Epithelial cell of proximal tubule (primary cell): Measurements from ENCODE around the gene ESPNL. TPM values are rescaled to one million over a fixed set of nuclear protein-coding genes. Genes with fewer than 3 reads are reported as not detected.
A peak's percentile ranks its signal among the peaks of the same experiment; 100 is the strongest.
"Not testable (repeated sequence)": the region's sequence is repeated elsewhere in the genome, so short reads cannot be mapped to it uniquely, and the experiment has no call there.

ENCODE experiments used
- DNase-seq: peaks from one replicate; pipeline ENCODE4 v3.0.0-alpha.2; 2011; ENCODE audit warnings: low read depth
- H3K4me3 ChIP-seq: 2 replicates; pipeline ENCODE4 v1.5.1; 2011; ENCODE audit warnings: low read depth, mild to moderate bottlenecking, low read length
- total RNA-seq: library from RNA; depleted of rRNA; stranded (reverse); fragments of >200 nt; gene quantifications from 2 replicates; pipeline ENCODE4 v1.2.3, GENCODE V29; 2015
- TF ChIP-seq, protein P1 (sequence below): conservative IDR thresholded peaks from 2 replicates; pipeline ENCODE4 v1.5.1; 2012; ENCODE audit warnings: low read depth, mild to moderate bottlenecking, low read length

ESPNL gene
- total RNA-seq, result 0.14 and 2.7 TPM in 2 replicates

DNA sequence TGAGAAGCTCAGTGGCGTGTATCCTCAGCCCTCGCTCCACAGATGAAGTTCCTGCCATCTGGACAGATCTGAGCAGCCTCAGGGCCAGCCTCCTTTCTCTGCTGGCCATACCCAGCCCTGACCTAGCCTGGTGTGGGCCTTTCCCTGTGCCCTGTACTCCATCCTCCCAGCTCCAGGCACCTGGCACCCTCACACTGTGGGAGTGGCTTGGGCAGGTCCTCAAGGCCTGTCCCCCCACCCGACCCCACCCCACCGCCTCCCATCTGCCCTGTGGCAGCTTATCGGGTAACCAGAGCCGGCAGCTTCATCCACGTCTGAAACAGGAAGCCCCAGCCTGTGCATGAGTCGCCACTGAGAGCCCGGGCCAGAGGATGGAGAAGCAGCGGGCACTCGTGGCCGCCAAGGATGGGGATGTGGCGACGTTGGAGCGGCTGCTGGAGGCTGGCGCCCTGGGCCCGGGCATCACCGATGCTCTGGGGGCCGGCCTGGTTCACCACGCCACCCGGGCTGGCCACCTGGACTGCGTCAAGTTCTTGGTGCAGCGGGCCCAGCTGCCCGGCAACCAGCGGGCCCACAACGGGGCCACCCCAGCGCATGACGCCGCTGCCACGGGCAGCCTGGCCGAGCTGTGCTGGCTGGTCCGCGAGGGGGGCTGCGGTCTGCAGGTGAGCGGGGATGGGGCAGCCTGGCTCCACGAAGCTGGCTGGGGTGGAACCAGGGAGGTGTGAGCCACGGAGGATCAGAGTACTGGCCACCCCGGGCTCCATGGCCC is at the start of gene ESPNL:
Gene ESPNL, plus strand, starts transcription at position 292 of the 772 bp plus-strand sequence. Its CDS starts 80 bp downstream, at position 372.
- DNase-seq, result no peak
- TF ChIP-seq, protein P1, sequence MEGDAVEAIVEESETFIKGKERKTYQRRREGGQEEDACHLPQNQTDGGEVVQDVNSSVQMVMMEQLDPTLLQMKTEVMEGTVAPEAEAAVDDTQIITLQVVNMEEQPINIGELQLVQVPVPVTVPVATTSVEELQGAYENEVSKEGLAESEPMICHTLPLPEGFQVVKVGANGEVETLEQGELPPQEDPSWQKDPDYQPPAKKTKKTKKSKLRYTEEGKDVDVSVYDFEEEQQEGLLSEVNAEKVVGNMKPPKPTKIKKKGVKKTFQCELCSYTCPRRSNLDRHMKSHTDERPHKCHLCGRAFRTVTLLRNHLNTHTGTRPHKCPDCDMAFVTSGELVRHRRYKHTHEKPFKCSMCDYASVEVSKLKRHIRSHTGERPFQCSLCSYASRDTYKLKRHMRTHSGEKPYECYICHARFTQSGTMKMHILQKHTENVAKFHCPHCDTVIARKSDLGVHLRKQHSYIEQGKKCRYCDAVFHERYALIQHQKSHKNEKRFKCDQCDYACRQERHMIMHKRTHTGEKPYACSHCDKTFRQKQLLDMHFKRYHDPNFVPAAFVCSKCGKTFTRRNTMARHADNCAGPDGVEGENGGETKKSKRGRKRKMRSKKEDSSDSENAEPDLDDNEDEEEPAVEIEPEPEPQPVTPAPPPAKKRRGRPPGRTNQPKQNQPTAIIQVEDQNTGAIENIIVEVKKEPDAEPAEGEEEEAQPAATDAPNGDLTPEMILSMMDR, result no peak

GRCh38 chr2:238053191-238053776 is 46.9 kb upstream of the ESPNL start:
- no peak overlapping the region for H3K4me3 ChIP-seq
- TF ChIP-seq, protein P1, result no peak
- DNase-seq, result no peak

More for the DNA sequence above, at the start of gene ESPNL:
- no peak within 1 kb of the TSS for H3K4me3 ChIP-seq

GRCh38 chr2:238055841-238056240 is 44.3 kb upstream of the ESPNL start:
- no peak for DNase-seq
- no peak overlapping the region for H3K4me3 ChIP-seq
- TF ChIP-seq, protein P1, result no peak

GRCh38 chr2:238057696-238058575 is 42.2 kb upstream of the ESPNL start:
- not testable (repeated sequence) for DNase-seq, H3K4me3 ChIP-seq

DNA sequence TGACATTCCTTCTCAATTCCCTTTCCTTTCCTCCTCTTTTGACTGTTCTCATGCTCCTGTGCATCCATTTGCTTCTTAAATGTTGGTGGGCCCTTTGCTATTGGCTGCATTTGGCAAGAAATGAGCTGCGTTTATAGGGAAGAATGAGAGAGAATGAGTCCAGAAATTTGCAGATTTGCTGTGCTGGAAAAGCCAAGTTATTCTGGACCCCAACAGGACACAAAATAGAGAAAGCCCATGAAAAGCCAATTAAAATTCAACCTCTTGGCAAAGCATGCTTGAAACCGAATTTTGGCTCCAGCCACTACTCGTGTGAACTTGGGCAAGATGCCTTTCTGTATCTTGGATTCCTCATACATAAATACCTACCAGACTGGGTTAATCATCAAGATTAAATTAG is 40.6 kb upstream of the ESPNL start:
- DNase-seq, result no peak
- TF ChIP-seq, protein P1, result no peak
- H3K4me3 ChIP-seq, result peak overlapping the region; percentile 63

GRCh38 chr2:238060096-238060541 is 40.0 kb upstream of the ESPNL start:
- DNase-seq, result no peak
- peak overlapping the region; percentile 63 for H3K4me3 ChIP-seq
- TF ChIP-seq, protein P1, result no peak
